Measurements from ENCODE around the gene S1PR5. TPM values are rescaled to one million over a fixed set of nuclear protein-coding genes. Genes with fewer than 3 reads are reported as not detected.

S1PR5 gene
- total and polyA plus RNA-seq, 4 experiments from 2014 or later, result 1.3 to 3.1 (median 1.7) TPM

DNA sequence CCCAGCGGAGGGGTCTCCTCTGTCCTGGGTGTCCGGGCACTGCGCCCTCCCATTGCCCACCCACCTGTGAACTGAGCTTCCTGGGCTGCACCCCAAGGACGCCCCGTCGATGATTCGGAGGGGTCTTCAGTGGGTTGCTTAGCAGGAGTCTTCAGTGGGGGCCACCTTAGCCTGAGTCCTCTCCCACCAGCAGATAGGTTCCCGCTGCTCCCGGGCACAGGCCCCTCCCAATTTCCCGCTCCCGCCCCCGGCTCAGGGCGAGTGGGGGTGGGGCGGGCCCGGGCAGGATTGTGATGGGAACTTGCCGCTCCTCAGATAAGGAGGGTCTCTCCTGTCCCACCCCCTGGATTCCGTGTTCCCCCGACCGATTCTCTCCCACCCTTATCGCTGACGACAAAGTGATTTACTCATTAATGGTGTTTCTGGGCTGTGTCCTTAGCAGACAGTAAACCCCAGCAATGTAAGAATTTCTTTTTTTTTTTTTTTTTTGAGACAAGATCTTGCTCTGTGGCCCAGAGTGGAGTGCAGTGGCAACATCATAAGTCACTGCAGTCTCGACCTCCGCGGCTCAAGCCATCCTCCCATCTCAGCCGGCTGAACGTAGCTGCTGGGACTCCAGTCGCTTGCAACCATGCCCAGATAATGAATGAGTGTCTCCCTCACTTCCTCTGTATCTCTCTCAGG lies 655 bp upstream of the S1PR5 start:
- Mint-ChIP-seq H3K27me3 (peaks cover 40 to 41% of the 10 kb centered on the region in 2 donors), H3K4me1 (peaks cover 18 to 51% (median 31%) of the 10 kb centered on the region in 4 donors), H3K27ac (peak overlapping the region in 4 of 7 donors; percentile 11 to 92 (median 69)), H3K36me3 (peaks cover 0 to 2% of the 10 kb centered on the region in 2 donors), H3K4me3 (peak overlapping the region; percentile 49 to 85 (median 79)), H3K9me3 (no peaks in the 10 kb centered on the region)
- Histone ChIP-seq H3K27me3 (ENCODE audit: insufficient read depth, low read length) (peaks cover 38% of the 10 kb centered on the region), H3K36me3 (ENCODE audit: insufficient read depth, low read length) (no peaks in the 10 kb centered on the region), H3K4me3 (ENCODE audit: low read length in 2 of 2) (peak overlapping the region; percentile 24 to 28), H3K9me3 (ENCODE audit: control insufficient read depth in 1 of 2, low read length in 2 of 2) (no peaks in the 10 kb centered on the region), H3K4me1 (ENCODE audit: insufficient read depth, low read length) (peaks cover 40% of the 10 kb centered on the region), H3K27ac (ENCODE audit: low read depth, low read length) (no peak overlapping the region)
- POLR2A ChIA-PET (ENCODE audit: partially characterized antibody), result interaction anchor here (1.0 to 1.6 kb wide), 3 partner anchors 35 to 86 kb away, joined by 3 to 4 read pairs (median 3); partner anchors contain the start of gene KRI1
- peak in 2 of 5 donors; percentile 13 to 55 for DNase-seq
- intact Hi-C loops (cut with micrococcal nuclease), result no loop called here
- CTCF ChIA-PET (ENCODE audit: partially characterized antibody), result interaction anchor here (0.7 to 2.6 kb wide), 4 partner anchors 10 to 105 kb away, joined by 3 to 9 read pairs (median 4); no protein-coding TSS in a partner anchor

DNA sequence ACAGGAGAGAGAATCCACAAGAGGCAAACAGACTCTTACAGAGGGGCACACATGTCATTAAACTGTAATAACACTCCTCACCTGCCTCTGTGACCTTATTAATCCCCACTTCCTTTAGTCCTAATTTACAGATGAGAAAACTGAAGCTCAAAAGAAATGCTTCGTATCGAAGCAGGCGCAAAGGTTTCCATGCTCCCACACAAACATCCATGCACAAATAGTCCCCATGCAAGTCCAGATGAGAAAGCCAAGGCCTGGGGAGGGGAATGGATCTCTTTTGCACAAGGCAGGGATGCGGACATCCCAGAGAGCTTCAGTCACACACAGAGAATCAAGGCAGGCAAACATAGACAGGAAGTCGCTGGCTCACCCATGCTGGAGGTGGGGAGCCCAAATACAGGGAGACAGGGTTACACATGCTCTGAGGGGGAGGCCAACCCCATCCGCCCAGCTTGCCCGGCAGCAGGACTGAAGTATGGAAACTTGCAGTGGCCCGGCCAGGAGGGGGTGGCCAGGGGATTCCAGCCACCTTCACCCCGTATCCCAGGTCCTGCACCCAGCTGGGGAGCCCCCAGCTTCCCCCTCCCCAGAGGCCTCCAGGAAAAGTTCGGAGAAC lies 468 bp downstream of the S1PR5 start:
- intact Hi-C loops (cut with micrococcal nuclease), result no loop called here
- H3K27me3 Mint-ChIP-seq, result peaks cover 41 to 42% of the 10 kb centered on the region in 2 donors
- no peaks in the 10 kb centered on the region for H3K9me3 Mint-ChIP-seq
- CTCF ChIA-PET (ENCODE audit: partially characterized antibody), result interaction anchor here (0.6 to 1.1 kb wide), 3 partner anchors 9 to 55 kb away, joined by 3 read pairs; no protein-coding TSS in a partner anchor
- H3K4me3 ChIP-seq (ENCODE audit: low read length in 2 of 2), result peak overlapping the region in 1 of 2 donors; percentile 19
- H3K27ac Mint-ChIP-seq, result peak overlapping the region in 5 of 7 donors; percentile 25 to 81 (median 42)
- H3K4me1 Mint-ChIP-seq, result peaks cover 18 to 51% (median 32%) of the 10 kb centered on the region in 4 donors
- H3K27ac ChIP-seq (ENCODE audit: low read depth, low read length), result peak overlapping the region; percentile 21
- POLR2A ChIA-PET (ENCODE audit: partially characterized antibody), result interaction anchor here (0.7 to 1.6 kb wide), 5 partner anchors 37 to 111 kb away, joined by 3 to 4 read pairs (median 4); partner anchors contain the start of gene KRI1
- H3K36me3 ChIP-seq (ENCODE audit: insufficient read depth, low read length), result no peaks in the 10 kb centered on the region
- no peak for DNase-seq
- H3K4me1 ChIP-seq (ENCODE audit: insufficient read depth, low read length), result peaks cover 40% of the 10 kb centered on the region
- peaks cover 38% of the 10 kb centered on the region for H3K27me3 ChIP-seq (ENCODE audit: insufficient read depth, low read length)
- peak overlapping the region in 7 of 8 donors; percentile 50 to 83 (median 74) for H3K4me3 Mint-ChIP-seq
- no peaks in the 10 kb centered on the region for H3K9me3 ChIP-seq (ENCODE audit: control insufficient read depth in 1 of 2, low read length in 2 of 2)
- H3K36me3 Mint-ChIP-seq, result peaks cover 0 to 2% of the 10 kb centered on the region in 2 donors

DNA sequence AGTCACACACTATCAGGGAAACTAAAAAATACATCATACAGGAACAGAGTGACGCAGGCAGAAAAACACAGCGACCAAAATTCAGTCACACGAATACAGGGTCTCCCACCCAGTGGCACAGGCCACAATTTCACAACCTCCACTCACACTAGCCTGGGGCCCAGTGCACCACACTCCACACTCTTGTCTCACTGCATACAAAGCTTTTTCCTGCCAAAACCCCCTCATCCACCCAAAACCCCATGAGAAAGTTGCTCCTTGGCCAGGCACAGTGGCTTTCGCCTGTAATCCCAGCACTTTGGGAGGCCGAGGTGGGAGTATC lies 1.2 kb downstream of the S1PR5 start:
- peaks cover 0 to 2% of the 10 kb centered on the region in 2 donors for H3K36me3 Mint-ChIP-seq
- peaks cover 41 to 42% of the 10 kb centered on the region in 2 donors for H3K27me3 Mint-ChIP-seq
- Histone ChIP-seq H3K9me3 (ENCODE audit: control insufficient read depth in 1 of 2, low read length in 2 of 2) (no peaks in the 10 kb centered on the region), H3K4me3 (ENCODE audit: low read length in 2 of 2) (no peak overlapping the region), H3K27me3 (ENCODE audit: insufficient read depth, low read length) (peaks cover 38% of the 10 kb centered on the region), H3K27ac (ENCODE audit: low read depth, low read length) (peak overlapping the region; percentile 21), H3K36me3 (ENCODE audit: insufficient read depth, low read length) (no peaks in the 10 kb centered on the region), H3K4me1 (ENCODE audit: insufficient read depth, low read length) (peaks cover 40% of the 10 kb centered on the region)
- no peaks in the 10 kb centered on the region for H3K9me3 Mint-ChIP-seq
- POLR2A ChIA-PET (ENCODE audit: partially characterized antibody), result interaction anchor here (0.8 kb wide), 1 partner anchor 110 kb away, joined by 4 read pairs; no protein-coding TSS in a partner anchor
- DNase-seq, result peak in 1 of 5 donors; percentile 26
- CTCF ChIA-PET (ENCODE audit: partially characterized antibody), result interaction anchor here (1.0 to 1.1 kb wide), 2 partner anchors 9 to 10 kb away, joined by 3 to 5 read pairs; no protein-coding TSS in a partner anchor
- peak overlapping the region in 5 of 7 donors; percentile 1 to 48 (median 18) for H3K27ac Mint-ChIP-seq
- peak overlapping the region in 7 of 8 donors; percentile 41 to 74 (median 56) for H3K4me3 Mint-ChIP-seq
- intact Hi-C loops (cut with micrococcal nuclease), result no loop called here
- H3K4me1 Mint-ChIP-seq, result peaks cover 18 to 51% (median 32%) of the 10 kb centered on the region in 4 donors

DNA sequence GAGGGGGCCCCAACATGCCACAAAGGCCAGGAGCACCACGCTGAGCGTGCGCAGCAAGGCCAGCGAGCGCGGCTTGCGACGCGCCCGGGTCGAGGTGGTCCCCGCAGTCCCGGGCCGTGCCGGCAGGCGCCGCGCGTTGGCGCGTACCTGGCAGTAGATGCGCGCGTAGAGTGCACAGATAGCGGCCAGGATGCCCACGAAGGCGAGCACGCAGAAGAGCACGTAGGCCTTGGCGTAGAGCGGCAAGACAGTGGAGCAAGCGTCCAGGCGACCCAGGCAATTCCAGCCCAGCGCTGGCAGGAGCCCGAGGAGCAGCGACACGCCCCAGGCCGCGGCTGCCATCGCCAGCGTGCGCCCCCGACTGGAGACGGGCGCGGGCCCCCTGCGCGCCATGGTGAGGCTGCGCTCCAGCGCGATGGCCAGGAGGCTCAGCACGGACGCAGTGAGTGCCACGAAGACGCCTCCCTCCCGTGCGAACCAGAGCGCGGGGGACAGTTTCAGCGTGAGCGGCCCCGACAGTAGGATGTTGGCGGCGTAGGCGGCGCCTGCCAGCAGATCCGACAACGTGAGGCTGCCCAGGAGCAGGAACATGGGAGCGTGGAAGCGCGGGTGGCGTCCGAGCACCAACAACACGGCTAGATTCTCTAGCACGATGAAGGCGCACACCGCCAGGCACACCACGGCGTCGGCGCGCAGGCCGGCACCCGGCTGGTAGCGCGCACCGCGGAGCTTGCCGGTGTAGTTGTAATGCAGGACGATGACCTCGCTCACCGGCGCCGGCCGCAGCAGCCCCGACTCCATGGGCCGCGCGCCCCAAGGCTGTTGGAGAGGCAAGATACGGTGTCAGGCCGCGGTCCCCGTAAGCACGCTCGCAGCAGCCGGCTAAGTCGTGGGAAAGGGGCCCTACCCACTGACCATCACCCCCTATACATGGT lies 2.8 kb downstream of the S1PR5 start:
- DNase-seq, result peak in 3 of 5 donors; percentile 36 to 43 (median 41)
- CTCF ChIA-PET (ENCODE audit: partially characterized antibody), result no interaction called here

DNA sequence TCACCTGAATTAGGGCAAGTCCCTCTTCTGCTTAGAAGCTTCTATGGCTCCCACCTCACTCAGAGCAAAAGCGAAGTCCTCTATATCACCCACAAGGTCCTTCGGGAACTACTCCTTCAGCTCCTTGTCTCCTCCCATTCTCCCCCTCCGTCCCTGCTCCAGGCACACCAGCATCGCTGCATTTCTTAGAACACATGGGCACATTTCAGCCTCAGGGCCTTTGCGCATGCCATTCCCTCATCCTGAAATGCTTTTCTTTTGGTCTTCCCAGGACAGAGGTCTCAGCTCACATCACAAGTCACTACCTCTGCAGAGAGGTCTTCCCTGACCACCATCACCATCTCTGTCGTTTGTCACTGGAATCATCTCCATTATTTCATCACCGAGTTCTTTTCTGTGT lies 4.0 kb downstream of the S1PR5 start:
- Histone ChIP-seq H3K9me3 (ENCODE audit: control insufficient read depth in 1 of 2, low read length in 2 of 2) (no peaks in the 10 kb centered on the region), H3K36me3 (ENCODE audit: insufficient read depth, low read length) (no peaks in the 10 kb centered on the region), H3K4me3 (ENCODE audit: low read length in 2 of 2) (no peak overlapping the region), H3K27ac (ENCODE audit: low read depth, low read length) (no peak overlapping the region), H3K27me3 (ENCODE audit: insufficient read depth, low read length) (peaks cover 33% of the 10 kb centered on the region), H3K4me1 (ENCODE audit: insufficient read depth, low read length) (peaks cover 46% of the 10 kb centered on the region)
- ChIA-PET CTCF (ENCODE audit: partially characterized antibody) (interaction anchor here (1.1 kb wide), 1 partner anchor 30 kb away, joined by 4 read pairs; no protein-coding TSS in a partner anchor), POLR2A (ENCODE audit: partially characterized antibody) (no interaction called here)
- peak overlapping the region in 4 of 8 donors; percentile 9 to 57 (median 36) for H3K4me3 Mint-ChIP-seq
- peaks cover 0 to 2% of the 10 kb centered on the region in 2 donors for H3K36me3 Mint-ChIP-seq
- intact Hi-C loops (cut with micrococcal nuclease), result no loop called here
- peaks cover 17 to 55% (median 29%) of the 10 kb centered on the region in 4 donors for H3K4me1 Mint-ChIP-seq
- DNase-seq, result no peak
- H3K27me3 Mint-ChIP-seq, result peaks cover 30% of the 10 kb centered on the region in 2 donors
- H3K9me3 Mint-ChIP-seq, result no peaks in the 10 kb centered on the region
- peak overlapping the region in 3 of 7 donors; percentile 32 to 64 (median 62) for H3K27ac Mint-ChIP-seq

More for the DNA sequence above, 2.8 kb downstream of the S1PR5 start:
- no peaks in the 10 kb centered on the region for H3K9me3 Mint-ChIP-seq
- peaks cover 0 to 2% of the 10 kb centered on the region in 2 donors for H3K36me3 Mint-ChIP-seq
- H3K4me1 Mint-ChIP-seq, result peaks cover 19 to 57% (median 31%) of the 10 kb centered on the region in 4 donors
- H3K27me3 Mint-ChIP-seq, result peaks cover 39 to 41% of the 10 kb centered on the region in 2 donors
- no peak overlapping the region for H3K4me3 ChIP-seq (ENCODE audit: low read length in 2 of 2)
- no peaks in the 10 kb centered on the region for H3K36me3 ChIP-seq (ENCODE audit: insufficient read depth, low read length)
- H3K27ac Mint-ChIP-seq, result peak overlapping the region in 2 of 7 donors; percentile 4 to 64
- H3K27me3 ChIP-seq (ENCODE audit: insufficient read depth, low read length), result peaks cover 38% of the 10 kb centered on the region
- no peak overlapping the region for H3K27ac ChIP-seq (ENCODE audit: low read depth, low read length)
- no peaks in the 10 kb centered on the region for H3K9me3 ChIP-seq (ENCODE audit: control insufficient read depth in 1 of 2, low read length in 2 of 2)
- H3K4me3 Mint-ChIP-seq, result peak overlapping the region in 5 of 8 donors; percentile 39 to 66 (median 50)
- intact Hi-C loops (cut with micrococcal nuclease), result no loop called here
- peaks cover 52% of the 10 kb centered on the region for H3K4me1 ChIP-seq (ENCODE audit: insufficient read depth, low read length)
- POLR2A ChIA-PET (ENCODE audit: partially characterized antibody), result no interaction called here

DNA sequence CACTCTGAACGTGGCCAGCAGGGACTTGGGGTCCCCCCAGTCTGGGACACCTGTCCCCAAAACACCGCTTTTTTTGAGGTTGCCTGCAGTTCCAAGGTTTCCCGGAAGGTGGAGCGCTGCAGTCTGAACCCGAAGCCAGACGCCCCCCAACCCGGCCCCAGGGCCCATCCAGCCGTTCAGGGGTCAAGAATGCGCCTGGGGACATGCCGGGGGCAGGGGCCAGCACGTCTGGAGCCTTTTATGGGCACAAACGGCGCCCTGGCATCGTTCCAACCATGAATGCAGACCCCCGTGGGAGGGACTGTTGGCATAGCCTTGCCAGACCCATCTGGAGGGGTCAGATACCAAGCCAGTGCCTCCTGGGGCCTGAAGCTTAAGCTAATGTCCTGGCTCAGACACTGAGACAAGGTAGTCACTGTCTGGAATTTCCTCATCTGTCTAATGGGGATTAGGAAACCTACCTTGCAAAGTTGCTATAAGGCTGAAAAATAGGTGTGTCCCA lies 6.9 kb downstream of the S1PR5 start:
- no peak overlapping the region for H3K27ac Mint-ChIP-seq
- H3K27me3 ChIP-seq (ENCODE audit: insufficient read depth, low read length), result peaks cover 20% of the 10 kb centered on the region
- H3K27me3 Mint-ChIP-seq, result peaks cover 14 to 16% of the 10 kb centered on the region in 2 donors
- no peaks in the 10 kb centered on the region for H3K9me3 Mint-ChIP-seq
- no peak overlapping the region for H3K27ac ChIP-seq (ENCODE audit: low read depth, low read length)
- CTCF ChIA-PET (ENCODE audit: partially characterized antibody), result interaction anchor here (0.8 to 2.2 kb wide), 15 partner anchors 10 to 192 kb away, joined by 3 to 7 read pairs (median 4); partner anchors contain the start of gene QTRT1
- H3K4me3 ChIP-seq (ENCODE audit: low read length in 2 of 2), result no peak overlapping the region
- peaks cover 0 to 2% of the 10 kb centered on the region in 2 donors for H3K36me3 Mint-ChIP-seq
- POLR2A ChIA-PET (ENCODE audit: partially characterized antibody), result no interaction called here
- H3K4me1 ChIP-seq (ENCODE audit: insufficient read depth, low read length), result peaks cover 34% of the 10 kb centered on the region
- no peaks in the 10 kb centered on the region for H3K9me3 ChIP-seq (ENCODE audit: control insufficient read depth in 1 of 2, low read length in 2 of 2)
- intact Hi-C loops (cut with micrococcal nuclease), result no loop called here
- H3K36me3 ChIP-seq (ENCODE audit: insufficient read depth, low read length), result no peaks in the 10 kb centered on the region
- peak in 4 of 5 donors; percentile 39 to 59 (median 50) for DNase-seq
- H3K4me3 Mint-ChIP-seq, result no peak overlapping the region
- H3K4me1 Mint-ChIP-seq, result peaks cover 16 to 40% (median 21%) of the 10 kb centered on the region in 4 donors

Measured in CD4-positive, alpha-beta memory T cell (primary cell).